SU-DHL-6 (cell line): ENCODE results near the gene POLR2C.

Experiments
- H2AFZ ChIP-seq: fragments of 200-600 bp; sonication (generic); 2 replicates; pipeline ENCODE4 v1.6.1; 2014; ENCODE audit warnings: low read depth, mild to moderate bottlenecking, moderate library complexity, mixed read lengths, antibody characterized with exemption, low read length; ENCODE audit not compliant: severe bottlenecking
- H3F3A ChIP-seq: fragments of 200-600 bp; shearing (Covaris generic); 2 replicates; pipeline ENCODE4 v1.6.0; 2016; ENCODE audit warnings: antibody characterized with exemption, mild to moderate bottlenecking; ENCODE audit not compliant: insufficient read depth
- H3K27ac ChIP-seq: fragments of 200-600 bp; sonication (generic); 2 replicates; pipeline ENCODE4 v1.5.1; 2016; ENCODE audit warnings: low read depth, mild to moderate bottlenecking, low read length, moderate library complexity, mixed read lengths
- H3K27me3 ChIP-seq: fragments of 200-600 bp; sonication (generic), shearing (Covaris generic); 2 replicates; pipeline ENCODE4 v1.6.0; 2014; ENCODE audit warnings: mild to moderate bottlenecking, low read length
- H3K36me3 ChIP-seq: fragments of 200-600 bp; sonication (generic); 2 replicates; pipeline ENCODE4 v1.6.1; 2014; ENCODE audit warnings: mild to moderate bottlenecking, low read length, mixed read lengths
- H3K4me2 ChIP-seq: fragments of 300-600, 200-600 bp; shearing (Covaris generic), sonication (generic); 2 replicates; pipeline ENCODE4 v1.6.0; 2014; ENCODE audit warnings: low read length, low read depth, mild to moderate bottlenecking; ENCODE audit not compliant: poor library complexity, severe bottlenecking
- H3K4me3 ChIP-seq: fragments of 200-600 bp; sonication (generic); 2 replicates; pipeline ENCODE4 v1.5.1; 2014; ENCODE audit warnings: antibody characterized with exemption, low read length, mild to moderate bottlenecking, mixed read lengths; ENCODE audit not compliant: insufficient read depth, poor library complexity, severe bottlenecking
- H3K79me2 ChIP-seq: fragments of 200-600 bp; sonication (generic); 2 replicates; pipeline ENCODE4 v1.6.1; 2014; ENCODE audit warnings: mild to moderate bottlenecking, low read length, moderate library complexity; ENCODE audit not compliant: insufficient read depth
- H3K9ac ChIP-seq: fragments of 200-600 bp; sonication (generic); 2 replicates; pipeline ENCODE4 v1.7.0; 2014; ENCODE audit warnings: mild to moderate bottlenecking, low read length
- H3K9me2 ChIP-seq: fragments of 200-600 bp; sonication (generic); replicated peaks from 2 replicates; pipeline ENCODE4 v1.6.1; 2014; ENCODE audit warnings: low read length; ENCODE audit not compliant: insufficient read depth
- H3K9me3 ChIP-seq: fragments of 200-600 bp; sonication (generic); 2 replicates; pipeline ENCODE4 v1.6.1; 2014; ENCODE audit warnings: low read length, mixed read lengths; ENCODE audit not compliant: insufficient read depth
- H4K20me1 ChIP-seq: fragments of 200-600 bp; sonication (generic); 2 replicates; pipeline ENCODE4 v1.6.1; 2014; ENCODE audit warnings: low read depth, mild to moderate bottlenecking, antibody characterized with exemption, low read length, moderate library complexity, mixed read lengths
- CTCF ChIP-seq: fragments of 200-600 bp; sonication (generic); IDR thresholded peaks from one replicate; pipeline ENCODE4 v1.5.1; 2017; ENCODE audit warnings: antibody characterized with exemption, mild to moderate bottlenecking, low read length, moderate library complexity; ENCODE audit not compliant: insufficient read depth, poor library complexity, severe bottlenecking
- EZH2phosphoT487 ChIP-seq: fragments of 200-600 bp; sonication (generic), shearing (Covaris generic); conservative IDR thresholded peaks from 2 replicates; pipeline ENCODE4 v1.6.1; 2018; ENCODE audit warnings: mild to moderate bottlenecking, antibody characterized with exemption, low read length, moderate library complexity, mixed read lengths

Gene POLR2C

GRCh38 chr16:57518520-57518919 lies 56.0 kb downstream of the POLR2C start:
- Histone ChIP-seq H3K4me3 (no peak overlapping the region), H4K20me1 (no peaks in the 10 kb centered on the region), H3K9ac (no peak overlapping the region), H3K9me2 (no peaks in the 10 kb centered on the region), H3K9me3 (no peaks in the 10 kb centered on the region), H3K36me3 (no peaks in the 10 kb centered on the region), H3K27ac (no peak overlapping the region), H3K79me2 (no peaks in the 10 kb centered on the region), H3K27me3 (no peaks in the 10 kb centered on the region), H3K4me2 (no peak overlapping the region), H2AFZ (no peak overlapping the region), H3F3A (no peaks in the 10 kb centered on the region)
- TF ChIP-seq EZH2phosphoT487 (no peak), CTCF (no peak)

DNA sequence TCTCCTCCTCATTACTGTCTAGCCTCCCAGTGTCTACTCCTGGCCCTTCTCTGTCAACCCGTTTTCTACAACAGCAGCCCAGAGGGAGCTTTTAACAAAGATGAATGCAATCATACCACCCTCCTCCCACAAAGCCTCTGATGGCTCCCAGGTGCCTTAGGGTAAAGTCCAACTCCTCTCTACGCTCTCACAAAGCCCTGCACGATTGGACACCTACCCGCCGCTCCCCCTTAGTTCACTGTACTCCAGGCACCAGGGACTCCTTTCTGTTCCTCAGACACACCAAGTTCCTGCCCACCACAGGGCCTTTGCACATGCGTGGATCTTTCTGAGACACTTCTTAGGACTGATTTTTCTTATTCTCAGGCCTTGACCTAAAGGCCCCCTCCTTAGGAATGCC lies 56.4 kb downstream of the POLR2C start:
- H3K27ac ChIP-seq: no peak overlapping the region

DNA sequence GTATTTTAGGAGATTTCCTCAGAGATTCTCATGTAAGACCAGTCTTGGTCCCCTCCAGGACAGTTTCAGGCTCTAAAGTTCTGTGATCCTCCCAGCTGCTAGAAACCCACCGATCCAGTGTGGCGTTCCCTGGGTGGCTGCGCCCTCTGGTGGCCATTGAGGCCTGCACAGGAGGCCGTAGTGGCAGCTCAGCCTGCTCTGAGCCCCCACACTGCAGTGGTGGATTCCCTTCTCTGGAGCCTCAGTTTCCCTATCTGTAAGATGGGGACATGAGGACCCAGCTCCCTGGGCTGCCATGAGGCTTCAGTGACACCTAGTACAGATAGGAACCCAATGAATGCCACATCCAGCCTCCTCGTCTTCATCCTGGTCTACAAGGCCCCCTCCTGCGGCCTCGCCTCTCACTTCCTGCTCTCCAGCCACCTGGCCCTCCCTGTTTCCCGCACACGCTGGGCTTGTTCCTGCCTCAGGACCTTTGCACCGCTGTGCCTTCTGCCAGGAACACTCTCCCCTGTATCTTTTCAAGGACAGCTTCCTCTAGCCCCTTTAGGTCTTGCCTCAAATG lies 57.4 kb downstream of the POLR2C start:
- no peaks in the 10 kb centered on the region for H3K36me3 ChIP-seq
- no peak overlapping the region for H2AFZ ChIP-seq
- no peak overlapping the region for H3K4me3 ChIP-seq
- no peaks in the 10 kb centered on the region for H3K79me2 ChIP-seq
- H4K20me1 ChIP-seq: no peaks in the 10 kb centered on the region
- H3K27ac ChIP-seq: no peak overlapping the region
- peak; percentile 88 for TF ChIP-seq CTCF
- TF ChIP-seq EZH2phosphoT487: no peak
- no peaks in the 10 kb centered on the region for H3F3A ChIP-seq
- H3K9ac ChIP-seq: no peak overlapping the region
- H3K27me3 ChIP-seq: no peaks in the 10 kb centered on the region
- H3K9me2 ChIP-seq: no peaks in the 10 kb centered on the region
- no peak overlapping the region for H3K4me2 ChIP-seq
- H3K9me3 ChIP-seq: no peaks in the 10 kb centered on the region

More for the DNA sequence above, 56.4 kb downstream of the POLR2C start:
- H2AFZ ChIP-seq: no peak overlapping the region
- no peaks in the 10 kb centered on the region for H3K9me2 ChIP-seq
- H3K9ac ChIP-seq: no peak overlapping the region
- H3K4me3 ChIP-seq: no peak overlapping the region
- H3K4me2 ChIP-seq: no peak overlapping the region
- H3F3A ChIP-seq: no peaks in the 10 kb centered on the region
- no peaks in the 10 kb centered on the region for H3K36me3 ChIP-seq
- H4K20me1 ChIP-seq: no peaks in the 10 kb centered on the region
- TF ChIP-seq CTCF (no peak), EZH2phosphoT487 (no peak)
- no peaks in the 10 kb centered on the region for H3K9me3 ChIP-seq
- H3K27me3 ChIP-seq: no peaks in the 10 kb centered on the region
- H3K79me2 ChIP-seq: no peaks in the 10 kb centered on the region
